H4 (cell line): ENCODE data around the gene CHSY1. TPM values are rescaled to one million over a fixed set of nuclear protein-coding genes. Genes with fewer than 3 reads are reported as not detected.

Experiments
- DNase-seq: peaks from one replicate; pipeline ENCODE4 v3.0.0-alpha.2; 2015; ENCODE audit warnings: low spot score
- total RNA-seq: library from RNA; depleted of rRNA; stranded (reverse); fragments of >200 nt; shearing (Covaris generic); gene quantifications from 2 replicates; pipeline ENCODE4 v1.2.3, GENCODE V29; 2014

Gene CHSY1
- total RNA-seq, 1 experiment from 2014 or later, result 22.5 TPM

DNA sequence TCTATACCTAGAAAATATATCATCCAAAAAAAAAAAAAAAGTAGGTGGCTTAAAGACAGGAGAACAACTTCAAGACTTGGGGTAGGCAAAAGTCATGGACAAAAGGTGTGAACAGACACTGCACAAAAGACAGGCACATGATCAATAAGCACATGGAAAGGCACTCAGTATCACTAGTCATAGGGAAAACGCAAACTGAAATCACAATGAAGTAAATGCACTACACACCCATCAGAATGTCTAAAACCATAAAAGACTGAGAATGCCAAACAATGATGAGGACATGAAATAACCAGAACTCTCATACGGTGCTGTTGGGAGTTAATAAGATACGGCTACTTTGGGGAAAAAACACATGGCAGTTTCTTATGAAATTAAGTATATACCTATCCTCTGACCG, 40.0 kb downstream of the CHSY1 start:
- no peak for DNase-seq

DNA sequence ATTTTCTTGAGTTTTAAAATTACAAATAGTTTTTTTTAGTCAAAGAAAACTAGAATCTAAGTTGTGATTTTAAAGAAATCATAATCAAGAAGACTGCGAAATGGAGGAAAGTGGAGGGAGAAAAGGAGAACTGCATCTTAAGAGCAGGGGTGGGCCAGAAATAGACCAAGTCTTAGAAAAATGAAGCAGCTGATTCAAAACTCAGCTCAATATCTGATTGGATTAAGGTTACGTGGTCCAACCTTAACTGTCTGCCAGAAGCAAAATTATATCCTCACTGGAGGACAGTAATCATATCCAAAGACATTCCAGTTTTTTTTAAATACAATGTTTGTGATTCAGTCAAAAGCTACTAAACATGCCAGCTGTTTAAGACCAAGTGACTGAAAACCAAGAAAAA, 41.4 kb downstream of the CHSY1 start:
- DNase-seq, result no peak

DNA sequence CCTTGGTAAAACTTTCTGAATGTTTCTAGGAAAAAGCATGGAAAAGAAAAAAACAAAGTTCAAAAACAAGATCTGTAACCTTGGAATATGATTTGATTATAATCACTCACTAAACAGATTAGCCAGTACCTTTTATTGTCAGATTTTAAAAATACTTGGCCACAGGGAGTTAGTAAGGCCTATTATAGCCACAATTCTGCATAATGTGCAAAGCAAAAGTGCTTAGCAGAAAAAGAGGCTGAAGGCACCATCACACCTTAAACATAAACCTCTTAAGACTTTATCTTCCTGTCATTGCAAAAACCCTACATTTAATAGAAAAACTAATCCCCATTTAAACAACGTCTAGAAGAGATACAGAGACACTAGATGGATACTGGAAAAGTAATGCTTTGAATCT, 41.8 kb downstream of the CHSY1 start:
- DNase-seq, result no peak

DNA sequence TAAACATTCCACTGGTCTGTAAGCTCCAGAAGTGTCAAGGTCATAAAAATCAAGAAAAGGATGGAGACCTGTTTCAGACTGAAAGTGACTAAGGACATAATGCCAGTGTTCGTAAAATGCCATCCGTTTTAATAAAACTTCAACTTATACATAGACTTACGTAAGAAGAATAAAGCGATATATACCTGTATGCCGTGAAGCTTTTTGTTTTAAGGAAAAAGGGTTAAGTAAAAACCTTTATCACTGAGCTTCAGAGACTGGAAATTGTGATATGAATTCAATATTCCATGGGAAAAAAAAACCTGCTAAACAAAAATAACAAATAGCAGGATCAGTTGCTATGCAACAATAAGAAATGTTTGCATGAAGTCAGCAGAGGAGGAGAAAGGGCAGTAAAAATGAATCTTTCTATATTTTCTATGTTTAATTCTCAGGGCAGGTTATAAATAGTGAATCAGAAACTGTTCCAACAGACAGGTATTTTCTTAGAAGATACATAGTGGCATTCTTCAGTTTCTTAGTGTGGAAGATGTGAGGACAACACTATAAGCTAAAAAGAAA, 42.5 kb downstream of the CHSY1 start:
- no peak for DNase-seq

DNA sequence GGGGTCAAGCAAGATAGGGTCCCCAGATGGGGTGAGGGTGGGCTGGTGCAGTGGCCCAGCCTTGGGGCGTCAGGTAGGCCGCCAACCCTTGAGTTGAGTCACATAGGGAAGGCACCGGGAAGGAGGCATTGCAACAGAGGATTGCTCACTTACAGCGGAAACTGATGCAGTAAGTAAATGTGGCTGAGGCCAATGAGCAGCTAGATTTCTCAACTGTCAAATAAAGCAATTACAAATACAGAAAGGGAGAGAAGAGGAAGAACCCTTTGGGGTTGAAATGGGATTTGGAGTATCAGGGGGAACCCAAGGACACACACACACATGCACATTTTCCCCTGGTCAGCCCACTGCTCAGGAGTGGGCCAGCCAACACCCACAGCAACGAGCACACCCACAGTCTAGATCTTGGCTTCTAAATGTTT, 44.0 kb downstream of the CHSY1 start:
- DNase-seq, result no peak

DNA sequence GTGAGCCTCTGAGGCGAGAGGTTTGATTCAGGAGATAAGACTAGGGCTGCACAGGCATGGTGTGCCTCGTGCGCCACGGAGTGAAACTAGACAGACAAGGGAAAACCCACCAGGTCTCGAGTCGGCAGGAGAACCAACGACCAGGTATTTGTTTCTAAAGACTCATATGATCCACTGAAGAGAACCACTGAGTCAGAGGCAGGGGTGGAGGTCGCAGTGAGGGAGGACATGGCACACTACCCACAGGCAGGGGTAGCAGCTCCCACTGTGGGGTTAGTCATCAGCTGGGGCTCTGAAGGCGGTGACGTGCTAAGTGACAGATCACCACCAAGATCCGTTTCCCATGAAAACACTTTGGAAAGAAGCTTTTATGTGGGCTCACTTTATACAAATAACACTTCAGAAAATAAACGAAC, 45.7 kb downstream of the CHSY1 start:
- DNase-seq, result no peak

DNA sequence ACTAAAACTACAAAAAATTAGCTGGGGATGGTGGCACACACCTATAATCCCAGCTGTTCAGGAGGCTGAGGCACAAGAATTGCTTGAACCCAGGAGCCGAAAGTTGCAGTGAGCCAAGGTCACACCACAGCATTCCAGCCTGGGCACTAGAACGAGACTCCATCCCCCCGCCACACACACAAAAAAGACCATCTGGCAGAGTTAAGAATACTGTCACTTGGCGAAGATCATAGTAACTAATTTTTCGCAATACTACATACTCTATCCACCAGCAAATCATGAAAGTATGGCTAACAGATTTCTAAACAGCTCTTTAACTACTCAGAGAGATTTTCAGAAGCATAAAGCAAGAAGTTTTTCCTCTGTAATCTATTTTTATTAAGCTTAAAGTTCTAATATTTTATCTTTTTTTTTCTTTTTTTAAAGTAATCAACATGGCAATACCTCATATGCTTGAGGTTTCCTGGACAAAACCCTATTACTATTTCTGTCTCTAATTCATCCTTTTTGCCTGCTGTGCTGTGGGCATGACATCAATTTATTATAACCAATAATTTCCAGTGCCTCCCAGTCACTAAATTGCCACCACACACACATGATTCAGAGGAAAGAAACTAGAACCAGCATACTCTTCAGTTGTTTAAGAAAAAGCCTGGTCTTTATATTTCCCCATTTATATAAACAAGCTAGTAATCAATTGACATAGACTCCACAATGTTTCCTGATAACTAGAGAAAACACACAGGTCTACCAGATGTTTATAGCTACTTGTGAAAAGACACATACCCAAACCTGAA, 46.9 kb downstream of the CHSY1 start:
- no peak for DNase-seq

DNA sequence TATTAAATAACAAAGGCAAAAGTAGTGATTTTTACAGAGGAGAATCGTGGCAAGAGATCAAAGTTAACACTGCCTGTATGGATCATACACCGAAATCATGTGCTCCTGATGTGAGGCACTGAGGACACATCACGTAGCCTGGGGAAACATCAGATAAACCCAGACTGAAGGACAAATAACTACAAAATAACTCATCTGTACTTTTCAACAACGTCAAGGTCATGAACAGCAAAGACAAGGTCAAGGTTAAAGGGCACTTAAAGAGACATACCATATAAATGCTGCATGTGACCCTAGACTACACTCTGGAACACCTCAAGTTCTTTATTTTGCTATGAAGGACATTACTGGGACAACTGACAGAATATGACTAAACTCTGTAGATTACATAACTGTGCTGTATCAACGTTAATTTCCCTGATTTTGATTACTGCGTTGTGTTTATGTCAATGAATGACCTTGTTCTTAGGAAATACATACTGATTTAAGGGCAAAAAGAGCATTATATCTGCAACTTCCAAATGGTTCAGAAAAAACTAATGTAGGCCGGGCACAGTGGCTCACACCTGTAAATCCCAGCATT, 48.1 kb downstream of the CHSY1 start:
- DNase-seq, result no peak

DNA sequence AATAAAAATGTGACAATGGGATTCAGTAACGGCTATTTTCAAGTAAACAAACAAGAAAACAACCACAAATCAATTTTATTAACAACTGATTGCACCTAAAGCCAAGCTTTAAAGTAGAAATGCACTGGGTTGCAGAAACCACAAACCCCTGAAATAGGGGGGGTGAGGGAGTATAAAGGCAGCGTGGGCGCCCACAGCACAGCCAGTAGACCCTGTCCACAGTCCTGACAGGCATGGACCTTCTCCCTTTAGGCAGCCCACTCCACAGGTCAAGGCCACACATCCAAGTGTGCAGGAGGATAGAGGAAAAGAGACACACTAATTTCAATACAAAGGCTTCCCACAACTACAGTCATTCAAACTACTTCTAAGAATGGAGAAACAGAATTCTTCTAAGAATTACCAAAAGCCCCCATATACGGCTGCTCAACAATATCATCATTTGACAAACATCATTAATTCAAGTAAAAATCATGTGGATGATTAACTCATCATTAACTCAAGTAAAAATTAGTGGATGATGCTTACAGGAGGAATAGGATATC, 48.7 kb downstream of the CHSY1 start:
- DNase-seq, result no peak

DNA sequence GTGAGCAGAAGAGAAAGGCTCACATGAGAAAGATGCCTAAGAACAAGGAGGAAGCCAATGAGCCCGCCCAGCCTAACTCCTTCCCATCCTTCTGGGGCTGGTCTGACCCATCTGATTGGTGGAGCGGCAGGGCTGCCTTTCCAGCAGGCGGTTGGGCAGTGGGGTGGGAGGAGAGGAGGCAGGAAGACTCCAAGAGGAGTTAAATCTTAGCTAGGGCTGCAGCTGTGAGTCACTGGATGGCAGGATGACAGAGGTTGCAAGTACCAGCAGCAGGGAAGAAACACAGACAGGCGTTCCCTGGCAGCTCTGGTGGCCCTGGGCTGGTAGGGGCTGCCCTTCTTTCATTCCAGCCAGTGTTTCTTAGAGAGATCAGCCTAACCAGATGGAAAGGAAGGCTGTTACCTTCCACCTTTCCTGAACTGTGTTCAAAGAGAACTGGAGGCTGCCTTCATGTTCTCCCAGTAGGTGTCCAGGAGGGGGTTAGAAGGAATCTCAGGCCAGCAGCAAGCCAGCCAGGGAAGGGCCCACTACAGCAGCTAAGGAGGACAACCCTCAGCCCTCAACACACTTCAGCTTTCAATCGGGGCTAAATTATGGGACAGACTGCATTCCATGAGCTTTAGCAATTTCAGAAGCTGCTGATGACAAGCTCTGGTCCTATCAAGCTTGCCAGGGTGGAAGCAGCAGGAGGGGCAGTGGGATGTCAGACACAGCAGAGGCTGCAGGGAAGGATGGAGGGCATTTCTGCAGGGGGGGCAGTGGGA, 50.3 kb downstream of the CHSY1 start:
- peak; percentile 98 for DNase-seq

DNA sequence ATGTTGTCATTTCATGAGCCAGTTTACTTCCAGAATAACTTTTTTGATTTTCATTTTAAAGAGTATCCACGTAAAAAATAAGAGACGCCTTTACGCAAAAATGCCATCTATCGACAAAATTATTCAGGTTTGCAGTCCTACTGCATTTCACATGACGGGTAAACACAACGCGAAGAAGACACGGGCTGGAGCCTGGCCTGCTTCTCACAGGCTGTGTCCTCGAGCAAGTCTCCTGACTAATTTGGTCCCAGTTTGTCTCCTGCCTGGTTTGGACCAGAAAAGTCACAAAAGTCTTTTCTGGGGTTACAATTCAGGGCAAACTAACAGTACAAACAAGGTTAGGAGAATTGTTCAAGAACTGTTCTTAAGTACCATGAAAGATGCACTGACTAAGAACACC, 51.7 kb downstream of the CHSY1 start:
- DNase-seq, result no peak

DNA sequence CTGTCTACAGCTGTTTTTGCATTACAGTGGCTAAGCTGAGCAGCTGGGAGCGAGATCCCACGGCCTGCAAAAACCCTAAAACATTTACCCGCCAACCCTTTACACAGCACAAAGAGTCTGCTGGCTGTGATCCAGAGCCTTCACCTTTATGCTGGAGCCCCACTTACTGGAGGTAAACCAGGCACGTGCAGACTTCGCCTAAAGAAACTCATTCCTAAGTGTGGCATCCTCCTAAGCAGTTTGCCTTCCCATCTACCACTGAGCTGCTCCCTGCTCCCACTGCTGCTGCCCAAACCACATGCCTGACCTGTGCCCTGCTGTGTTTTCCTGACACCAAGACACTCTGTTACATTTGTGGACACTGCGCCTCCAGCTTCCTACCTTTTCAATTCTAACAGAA, 53.0 kb downstream of the CHSY1 start:
- DNase-seq, result no peak

DNA sequence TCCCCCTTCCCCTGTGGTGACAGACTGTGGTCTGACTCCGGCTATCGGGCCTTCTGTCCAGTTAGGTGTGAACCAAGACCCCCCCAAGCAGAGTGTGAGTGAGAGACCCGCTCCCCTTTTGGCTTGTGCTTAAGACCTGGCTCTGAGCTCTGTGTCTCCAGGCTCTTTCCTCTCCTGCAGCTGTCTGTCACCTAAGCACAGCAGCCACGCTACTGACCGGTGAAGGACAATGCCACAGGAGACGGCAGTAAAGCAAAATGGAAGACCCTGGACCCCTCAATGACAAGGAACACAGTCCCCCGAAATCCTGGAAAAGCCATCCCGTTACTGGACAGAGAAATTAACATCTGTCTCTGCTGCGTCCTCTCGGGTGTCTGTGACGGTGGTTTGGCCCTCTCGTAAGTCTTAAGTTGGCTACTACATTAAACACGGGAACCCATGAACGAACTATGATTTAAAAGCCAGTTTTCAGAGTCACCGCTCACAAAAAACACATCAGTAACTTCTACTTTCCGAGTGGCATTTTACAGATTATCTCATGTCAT, 53.7 kb downstream of the CHSY1 start:
- no peak for DNase-seq

DNA sequence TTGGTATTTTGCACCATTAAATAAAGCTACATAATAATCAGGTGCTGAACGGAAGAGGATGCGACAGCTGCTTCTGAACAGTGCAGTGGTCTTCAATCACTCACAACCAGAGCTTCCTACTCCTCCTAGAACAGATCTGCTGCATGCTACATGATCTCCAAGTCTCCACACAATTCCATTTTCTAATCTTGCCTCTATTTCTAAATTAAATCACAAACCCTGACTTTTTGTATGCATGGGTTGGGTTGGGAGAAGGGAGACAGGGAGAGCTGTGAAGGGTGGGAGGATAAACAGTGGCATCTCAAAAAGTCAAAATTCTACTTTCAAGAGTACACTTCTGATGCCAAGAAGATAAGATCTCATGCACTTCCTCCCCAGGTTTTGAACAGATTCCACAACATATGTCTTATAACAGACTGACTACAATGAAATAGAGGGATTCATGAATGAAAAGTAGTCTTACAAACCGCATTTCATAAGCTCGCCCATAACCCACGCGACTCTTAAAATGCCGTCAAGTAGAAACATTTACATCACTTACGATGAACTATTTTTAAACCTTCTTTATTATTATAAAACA, 57.2 kb downstream of the CHSY1 start:
- DNase-seq, result no peak

DNA sequence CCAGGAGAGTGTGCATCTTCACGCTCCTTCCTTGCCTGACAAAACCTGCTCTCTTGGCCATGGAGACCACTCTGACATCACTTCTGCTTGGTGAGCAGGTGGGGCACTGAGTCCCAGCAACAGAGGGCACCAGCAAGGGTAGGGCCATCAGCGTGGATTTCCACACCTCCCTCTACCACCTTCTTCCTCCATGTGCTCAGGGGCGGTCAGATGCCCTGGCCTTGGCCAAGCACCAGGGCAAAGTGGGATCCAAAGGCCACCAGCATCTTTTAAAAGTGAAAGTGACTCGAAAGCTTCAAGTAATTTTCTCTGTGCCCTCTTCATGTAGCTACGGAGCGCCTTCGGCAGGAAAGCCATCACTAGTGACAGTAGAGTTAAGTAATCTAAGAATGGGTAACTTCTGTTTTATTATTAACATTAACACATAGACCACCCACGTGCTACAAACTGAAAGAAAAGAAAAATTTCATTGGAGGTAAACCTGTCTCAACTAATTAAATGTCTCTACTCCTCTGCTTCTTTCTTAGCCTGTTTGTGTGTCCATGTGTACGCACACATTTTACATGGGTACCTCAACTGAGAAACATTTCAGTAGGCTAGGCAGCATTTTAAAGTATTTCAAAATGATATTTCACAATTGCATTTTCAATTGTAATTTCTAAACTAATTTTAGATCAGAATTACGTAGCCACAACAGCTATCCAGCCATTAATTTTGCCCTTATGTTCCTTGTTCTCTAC, 57.9 kb downstream of the CHSY1 start:
- no peak for DNase-seq

DNA sequence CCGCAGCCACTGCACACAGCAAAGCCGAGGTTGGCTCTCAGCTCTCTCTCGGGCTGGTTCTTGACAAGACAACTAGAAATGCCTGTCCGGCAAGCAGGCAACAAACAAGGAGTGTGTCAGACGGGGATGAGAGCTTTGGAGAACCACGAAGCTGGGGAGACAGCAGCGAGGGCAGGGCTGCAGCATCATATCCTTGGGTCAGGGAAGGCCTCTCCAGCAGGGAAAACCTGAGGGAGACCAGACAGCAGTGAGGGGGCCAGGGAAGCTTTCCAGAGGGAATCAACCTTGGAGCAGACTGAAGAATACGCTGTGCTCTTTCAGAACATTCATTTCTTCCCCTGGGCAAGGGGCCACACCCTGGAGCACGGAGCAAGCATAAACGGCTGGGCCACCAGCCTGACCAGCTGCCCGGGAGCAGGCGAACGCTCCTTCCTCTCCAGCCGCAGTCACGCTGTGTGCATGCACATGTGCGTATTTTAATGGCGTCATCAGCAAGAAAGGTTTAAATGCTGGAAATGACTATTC, 58.7 kb downstream of the CHSY1 start:
- no peak for DNase-seq

DNA sequence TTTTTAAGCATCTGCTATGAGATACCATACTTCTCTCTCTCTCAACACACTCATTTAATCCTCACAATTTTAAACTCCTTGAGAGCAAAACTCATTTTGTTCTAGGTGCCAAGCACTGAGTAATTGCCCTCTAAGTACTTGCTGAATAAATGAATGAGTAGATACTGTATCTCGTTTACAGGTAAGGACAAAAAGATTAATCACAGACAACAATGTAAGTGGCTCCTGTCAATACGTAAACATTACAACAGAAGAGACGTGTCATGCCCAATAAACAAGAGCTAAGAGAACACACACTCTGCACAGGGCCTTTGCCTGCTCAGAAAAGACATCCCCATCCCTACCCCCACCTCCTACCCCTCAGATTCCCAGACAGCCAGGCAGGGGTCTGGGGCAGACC, 59.8 kb downstream of the CHSY1 start:
- no peak for DNase-seq

DNA sequence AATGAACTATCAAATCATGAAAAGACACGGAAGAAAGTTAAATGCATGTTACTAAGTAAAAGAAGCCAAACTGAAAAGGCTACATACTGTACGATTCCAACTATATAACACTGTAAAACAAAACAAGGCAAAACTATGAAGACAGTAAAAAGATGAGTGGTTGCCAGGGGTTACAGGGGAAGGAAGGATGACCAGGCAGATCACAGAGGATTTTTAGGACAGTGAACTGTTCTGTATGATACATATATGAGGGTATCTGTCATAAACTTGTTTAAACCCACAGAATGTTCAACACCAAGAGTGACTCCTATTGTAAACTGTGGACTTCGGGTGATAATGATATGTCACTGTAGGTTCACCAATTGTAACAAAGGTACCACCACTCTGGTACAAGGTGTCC, 60.6 kb downstream of the CHSY1 start:
- DNase-seq, result no peak

DNA sequence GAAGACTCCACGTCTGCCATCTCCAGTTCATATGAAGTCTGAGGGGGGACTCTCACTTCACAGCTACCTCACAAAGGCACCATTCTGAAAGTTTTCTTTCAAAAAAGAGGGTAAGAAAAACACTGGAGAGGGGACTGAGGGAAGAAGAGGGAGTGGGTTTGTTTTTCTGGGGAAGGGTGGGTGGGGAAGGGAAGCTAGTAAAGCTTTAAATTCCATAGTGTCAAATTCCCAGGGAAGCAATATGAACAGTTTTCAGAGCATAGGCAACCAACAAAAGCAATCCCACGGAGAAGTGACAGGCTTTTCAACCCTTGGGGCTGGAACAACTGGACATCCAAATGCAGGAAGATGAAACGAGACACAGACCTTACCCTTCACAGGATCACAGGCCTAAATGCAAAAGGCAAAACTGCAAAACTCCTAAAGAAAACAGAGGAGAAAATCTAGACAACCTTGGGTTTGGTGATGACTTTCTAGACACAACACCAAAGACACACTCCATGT, 61.7 kb downstream of the CHSY1 start:
- no peak for DNase-seq

DNA sequence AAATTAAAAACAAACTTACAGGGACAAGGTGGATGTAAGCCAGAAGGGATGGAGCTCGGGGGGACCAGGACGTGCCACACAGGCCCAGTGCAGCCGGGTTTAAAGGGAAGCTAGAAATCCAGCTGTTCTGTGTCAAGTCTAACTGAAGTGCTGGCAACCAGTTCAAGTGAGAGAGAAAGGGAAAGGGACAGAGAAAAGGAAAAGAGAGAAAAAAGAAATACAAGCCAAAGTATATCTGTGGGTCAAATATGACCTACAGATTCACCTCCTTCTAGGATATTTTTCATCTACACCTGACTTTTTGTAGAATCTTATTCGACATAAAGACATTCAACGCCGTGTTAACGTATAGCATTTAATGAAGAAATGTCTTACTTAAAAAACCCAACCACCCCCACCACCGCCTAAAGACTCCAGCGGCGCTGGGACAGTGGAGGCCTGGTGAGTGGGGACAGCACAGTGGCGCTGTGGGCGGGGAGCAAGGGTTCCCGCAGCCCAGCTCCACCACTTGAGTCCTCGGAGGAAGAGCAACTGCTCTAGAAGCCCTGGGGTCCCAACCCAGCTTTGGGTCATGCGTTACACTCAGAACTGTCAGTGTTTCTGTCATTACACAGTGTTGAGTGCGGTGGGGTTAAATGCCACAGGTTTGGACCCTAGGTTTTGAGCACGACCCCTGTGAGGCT, 62.3 kb downstream of the CHSY1 start:
- DNase-seq, result no peak
